ENCODE measurements around the gene TMEM225. TPM values are rescaled to one million over a fixed set of nuclear protein-coding genes. Genes with fewer than 3 reads are reported as not detected.

The TMEM225 gene
- total and polyA plus RNA-seq, 2 donors (not counting 3 experiments of a cell fraction or from before 2014, with no cell fraction given) = not detected

DNA sequence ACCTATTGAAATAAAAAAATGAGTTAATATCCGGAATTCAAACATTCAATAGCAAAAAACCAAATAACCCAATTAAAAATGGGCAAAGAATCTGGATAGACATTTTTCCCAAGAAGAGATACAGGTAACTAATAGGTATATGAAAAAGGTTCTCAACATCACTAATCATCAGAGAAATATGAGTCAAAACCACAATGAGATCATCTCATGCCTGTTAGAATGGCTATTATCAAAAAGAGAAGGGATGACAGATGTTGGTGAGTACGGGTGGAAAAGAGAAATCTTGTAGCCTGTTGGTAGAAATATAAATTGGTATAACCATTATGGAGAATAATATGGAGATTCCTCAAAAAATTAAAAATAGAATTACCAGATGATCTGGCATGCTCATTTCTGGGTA, 52.4 kb downstream of the TMEM225 start:
- H3K9ac ChIP-seq (replicated peaks; ENCODE audit: extremely low read depth, insufficient read depth, low read length) = no peak overlapping the region
- no peak overlapping the region for H2AFZ ChIP-seq (ENCODE audit: low read depth, low read length)
- no peaks in the 10 kb centered on the region for H3K27me3 ChIP-seq (ENCODE audit: control insufficient read depth in 2 of 2, insufficient read depth in 2 of 2, low read length in 2 of 2)
- no peak overlapping the region for H3K27ac ChIP-seq (ENCODE audit: insufficient read depth, low read depth, low read length)
- no peaks in the 10 kb centered on the region for H3K36me3 ChIP-seq (ENCODE audit: control insufficient read depth in 2 of 2, extremely low read depth in 1 of 2, insufficient read depth in 2 of 2, low read length in 2 of 2)
- no peaks in the 10 kb centered on the region for H3K9me3 ChIP-seq (replicated peaks; ENCODE audit: control insufficient read depth, insufficient read depth, low read length)
- H4K20me1 ChIP-seq (replicated peaks; ENCODE audit: control insufficient read depth, extremely low read depth, insufficient read depth, low read length) = no peaks in the 10 kb centered on the region
- TF ChIP-seq POLR2AphosphoS5 (IDR thresholded peaks at IDR 0.05; ENCODE audit: insufficient read depth, low read depth, low read length) = no peak
- TF ChIP-seq FOS (IDR thresholded peaks at IDR 0.05; ENCODE audit: borderline replicate concordance, insufficient read depth, low read length) = no peak
- TF ChIP-seq MYC (IDR thresholded peaks at IDR 0.05; ENCODE audit: low read depth, low read length) = no peak
- no peak for TF ChIP-seq JUN (IDR thresholded peaks at IDR 0.05; ENCODE audit: borderline replicate concordance, insufficient read depth, insufficient read length, low read depth)
- TF ChIP-seq POLR2A (IDR thresholded peaks at IDR 0.05; ENCODE audit: low read depth, low read length) = no peak
- TF ChIP-seq, protein P1, sequence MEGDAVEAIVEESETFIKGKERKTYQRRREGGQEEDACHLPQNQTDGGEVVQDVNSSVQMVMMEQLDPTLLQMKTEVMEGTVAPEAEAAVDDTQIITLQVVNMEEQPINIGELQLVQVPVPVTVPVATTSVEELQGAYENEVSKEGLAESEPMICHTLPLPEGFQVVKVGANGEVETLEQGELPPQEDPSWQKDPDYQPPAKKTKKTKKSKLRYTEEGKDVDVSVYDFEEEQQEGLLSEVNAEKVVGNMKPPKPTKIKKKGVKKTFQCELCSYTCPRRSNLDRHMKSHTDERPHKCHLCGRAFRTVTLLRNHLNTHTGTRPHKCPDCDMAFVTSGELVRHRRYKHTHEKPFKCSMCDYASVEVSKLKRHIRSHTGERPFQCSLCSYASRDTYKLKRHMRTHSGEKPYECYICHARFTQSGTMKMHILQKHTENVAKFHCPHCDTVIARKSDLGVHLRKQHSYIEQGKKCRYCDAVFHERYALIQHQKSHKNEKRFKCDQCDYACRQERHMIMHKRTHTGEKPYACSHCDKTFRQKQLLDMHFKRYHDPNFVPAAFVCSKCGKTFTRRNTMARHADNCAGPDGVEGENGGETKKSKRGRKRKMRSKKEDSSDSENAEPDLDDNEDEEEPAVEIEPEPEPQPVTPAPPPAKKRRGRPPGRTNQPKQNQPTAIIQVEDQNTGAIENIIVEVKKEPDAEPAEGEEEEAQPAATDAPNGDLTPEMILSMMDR (IDR thresholded peaks at IDR 0.05; ENCODE audit: extremely low read depth in 1 of 2, insufficient read depth in 1 of 2, low read depth in 1 of 2, low read length in 2 of 2) = no peak
- TF ChIP-seq EZH2 (IDR thresholded peaks at IDR 0.05; ENCODE audit: borderline replicate concordance, low read depth, low read length, severe bottlenecking) = no peak
- TF ChIP-seq, protein P2, sequence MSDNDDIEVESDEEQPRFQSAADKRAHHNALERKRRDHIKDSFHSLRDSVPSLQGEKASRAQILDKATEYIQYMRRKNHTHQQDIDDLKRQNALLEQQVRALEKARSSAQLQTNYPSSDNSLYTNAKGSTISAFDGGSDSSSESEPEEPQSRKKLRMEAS (IDR thresholded peaks at IDR 0.05; ENCODE audit: insufficient read depth, insufficient read length) = no peak
- TF ChIP-seq GATA2 (IDR thresholded peaks at IDR 0.05; ENCODE audit: insufficient read depth, insufficient read length, low read depth, low read length) = no peak
- no peaks in the 10 kb centered on the region for H3K4me1 ChIP-seq (ENCODE audit: control insufficient read depth, extremely low read depth, insufficient read depth, low read length)
- no TSS peak for BruUV-seq (replicated peaks)
- H3K79me2 ChIP-seq (ENCODE audit: control insufficient read depth, insufficient read depth, low read length) = no peaks in the 10 kb centered on the region
- POLR2A ChIA-PET = no interaction called here
- dilution Hi-C loops (cut with MboI; ENCODE audit: extremely low pct_ligation_motif_present, low sequenced_read_pairs) = no loop called here
- H3K4me3 ChIP-seq (replicated peaks in 1 of 3; ENCODE audit: insufficient read depth in 1 of 3, low read depth in 1 of 3, low read length in 3 of 3) = no peak overlapping the region
- H3K9me1 ChIP-seq (replicated peaks; ENCODE audit: control insufficient read depth, extremely low read depth, insufficient read depth, low read length) = no peaks in the 10 kb centered on the region
- intact Hi-C loops (cut with micrococcal nuclease) = no loop called here
- no peak overlapping the region for H3K4me2 ChIP-seq (ENCODE audit: insufficient read depth, low read length)
- CTCF ChIA-PET = no interaction called here
- FAIRE-seq = no peak
- DNase-seq (ENCODE audit: low read depth, low spot score) = no peak

Other genes with a start within 250 kb of the TMEM225 start
- gene SCN3B, start 231.0 kb downstream of the TMEM225 start, total RNA-seq = 1.4 and 1.5 TPM in 2 replicates
- 0.72 and 0.91 TPM in 2 replicates for gene SCN3B, start 231.0 kb downstream of the TMEM225 start, polyA plus RNA-seq
- 12.3 and 13.1 TPM in 2 replicates for gene ZNF202, start 144.0 kb downstream of the TMEM225 start, total RNA-seq
- gene ZNF202, start 144.0 kb downstream of the TMEM225 start, polyA plus RNA-seq = 5.5 and 6.5 TPM in 2 replicates
- not detected in 2 replicates for gene OR6X1, start 131.2 kb downstream of the TMEM225 start, total RNA-seq
- gene OR6X1, start 131.2 kb downstream of the TMEM225 start, polyA plus RNA-seq = not detected in 2 replicates
- gene OR6M1, start 79.3 kb downstream of the TMEM225 start, total RNA-seq = not detected in 2 replicates
- not detected in 2 replicates for gene OR6M1, start 79.3 kb downstream of the TMEM225 start, polyA plus RNA-seq
- gene OR8D4, start 16.5 kb upstream of the TMEM225 start, total RNA-seq = not detected in 2 replicates
- gene OR8D4, start 16.5 kb upstream of the TMEM225 start, polyA plus RNA-seq = not detected in 2 replicates
- not detected in 2 replicates for gene OR4D5, start 53.9 kb upstream of the TMEM225 start, total RNA-seq
- not detected in 2 replicates for gene OR4D5, start 53.9 kb upstream of the TMEM225 start, polyA plus RNA-seq
- gene OR6T1, start 58.2 kb upstream of the TMEM225 start, total RNA-seq = not detected in 2 replicates
- gene OR6T1, start 58.2 kb upstream of the TMEM225 start, polyA plus RNA-seq = not detected in 2 replicates
- gene OR10S1, start 92.1 kb upstream of the TMEM225 start, total RNA-seq = not detected in 2 replicates
- gene OR10S1, start 92.1 kb upstream of the TMEM225 start, polyA plus RNA-seq = not detected in 2 replicates
- not detected in 2 replicates for gene OR10G6, start 109.5 kb upstream of the TMEM225 start, total RNA-seq
- gene OR10G6, start 109.5 kb upstream of the TMEM225 start, polyA plus RNA-seq = not detected in 2 replicates
- not detected in 2 replicates for gene OR10G4, start 127.3 kb upstream of the TMEM225 start, total RNA-seq
- gene OR10G4, start 127.3 kb upstream of the TMEM225 start, polyA plus RNA-seq = not detected in 2 replicates
- not detected in 2 replicates for gene OR10G9, start 137.3 kb upstream of the TMEM225 start, total RNA-seq
- gene OR10G9, start 137.3 kb upstream of the TMEM225 start, polyA plus RNA-seq = not detected in 2 replicates
- not detected in 2 replicates for gene OR10G8, start 141.1 kb upstream of the TMEM225 start, total RNA-seq
- gene OR10G8, start 141.1 kb upstream of the TMEM225 start, polyA plus RNA-seq = not detected in 2 replicates
- gene OR10G7, start 155.7 kb upstream of the TMEM225 start, total RNA-seq = not detected in 2 replicates
- gene OR10G7, start 155.7 kb upstream of the TMEM225 start, polyA plus RNA-seq = not detected in 2 replicates
- 11.6 and 14.3 TPM in 2 replicates for gene VWA5A, start 229.8 kb upstream of the TMEM225 start, total RNA-seq
- 7.0 and 9.1 TPM in 2 replicates for gene VWA5A, start 229.8 kb upstream of the TMEM225 start, polyA plus RNA-seq

Measured in endothelial cell of umbilical vein (primary cell).